GM11168 (cell line): ENCODE measurements around the gene PCDHGC3.

Experiments used
- in situ Hi-C: fragments of 300-500 bp; cut with MboI; formaldehyde crosslinking; loops from one replicate; pipeline ENCODE4 v1.12.0; 2022; ENCODE audit warnings: low sequenced_read_pairs; ENCODE audit not compliant: unreplicated experiment

PCDHGC3 gene

DNA sequence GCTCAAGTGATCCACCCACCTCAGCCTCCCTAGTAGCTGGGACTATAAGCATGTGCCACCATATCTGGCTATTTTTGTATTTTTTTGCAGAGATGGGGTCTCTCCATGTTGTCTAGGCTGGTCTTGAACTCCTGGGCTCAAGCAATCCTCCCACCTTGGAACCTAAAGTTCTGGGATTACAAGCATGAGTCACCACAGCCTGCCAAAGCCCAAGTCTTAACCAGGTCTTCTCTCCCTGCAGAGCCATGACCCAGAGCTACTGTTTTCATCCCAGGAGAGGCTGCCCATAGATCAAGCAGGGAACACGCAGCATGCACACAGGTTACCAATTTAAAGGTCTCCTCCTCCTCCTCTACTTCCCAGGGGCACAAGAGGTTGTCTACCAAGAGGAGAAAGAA lies 42.9 kb downstream of the PCDHGC3 start:
- in situ Hi-C loops = loop anchor here (5.0 kb wide), 1 partner anchor 91 kb away; no protein-coding TSS in a partner anchor

GRCh38 chr5:141519605-141520565 lies 44.1 kb downstream of the PCDHGC3 start:
- in situ Hi-C loops = loop anchor here (5.0 kb wide), 1 partner anchor 93 kb away; no protein-coding TSS in a partner anchor

GRCh38 chr5:141521244-141521781 lies 45.5 kb downstream of the PCDHGC3 start:
- in situ Hi-C loops = no loop called here

- in situ Hi-C loops = no loop called here
Observed at GRCh38 chr5:141522301-141522700, 46.5 kb downstream of the PCDHGC3 start.

DNA sequence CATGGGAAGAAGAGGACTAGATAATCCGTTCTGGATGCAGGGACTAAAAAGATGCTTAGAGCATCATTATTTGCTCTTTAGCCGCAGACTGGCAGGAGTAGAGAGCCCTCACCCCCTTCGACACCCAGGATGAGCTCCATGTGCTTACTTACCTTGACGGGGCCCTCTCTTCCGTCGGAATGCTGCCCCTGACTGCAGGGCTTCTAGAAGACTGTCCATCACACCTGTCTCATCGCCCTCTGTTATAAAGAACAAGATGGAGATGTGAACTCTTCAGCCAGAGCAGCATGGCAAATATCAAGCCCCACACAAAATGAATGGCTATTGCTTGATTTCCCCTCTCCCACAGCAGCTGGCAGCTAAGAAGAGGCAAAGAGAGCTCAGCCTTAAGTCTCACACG lies 48.2 kb downstream of the PCDHGC3 start:
- in situ Hi-C loops = no loop called here

GRCh38 chr5:141524604-141525597 lies 49.1 kb downstream of the PCDHGC3 start:
- in situ Hi-C loops = no loop called here

DNA sequence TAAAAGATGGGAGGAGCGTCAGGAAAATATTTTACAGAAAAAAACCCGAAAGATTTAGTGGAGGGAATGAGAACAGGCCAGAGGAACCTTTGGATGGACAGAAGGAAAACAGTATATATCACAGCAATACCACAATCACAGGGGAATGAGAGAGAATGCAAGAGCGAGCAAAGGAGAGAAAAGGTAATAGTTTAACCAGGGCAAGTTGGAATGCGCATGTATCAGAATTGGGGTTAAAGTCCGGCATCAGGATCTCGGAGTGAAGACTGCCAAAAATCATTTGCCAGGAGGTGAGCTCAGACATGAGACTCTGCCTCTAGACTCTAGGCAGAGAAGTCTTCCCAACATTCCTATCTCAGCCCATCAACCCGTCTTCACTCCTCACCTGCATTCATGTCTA lies 49.9 kb downstream of the PCDHGC3 start:
- in situ Hi-C loops = no loop called here

DNA sequence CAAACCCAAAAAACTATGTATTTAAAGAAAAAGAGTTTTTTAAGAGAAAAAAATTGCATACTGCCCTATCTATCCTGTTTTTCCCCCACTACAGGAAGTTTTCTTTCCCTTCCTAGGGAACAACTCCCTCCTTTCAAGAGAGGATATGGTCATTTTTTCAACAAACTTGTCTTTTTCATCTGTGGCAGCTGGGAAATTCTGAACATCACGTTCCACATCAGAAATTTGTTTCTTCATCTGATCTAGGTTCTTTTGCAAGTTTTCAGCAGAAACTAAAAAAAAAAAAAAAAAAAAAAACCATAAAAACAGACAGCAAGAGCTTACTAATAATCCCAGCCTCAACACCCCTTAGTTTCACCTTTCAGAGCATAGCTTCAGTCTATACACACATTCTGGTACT lies 51.7 kb downstream of the PCDHGC3 start:
- in situ Hi-C loops = no loop called here
